SK-N-SH (cell line): ENCODE measurements around the gene IL27RA. TPM values are rescaled to one million over a fixed set of nuclear protein-coding genes. Genes with fewer than 3 reads are reported as not detected.

Source experiments
- CTCF ChIA-PET: fragments of 300-600, 350-600 bp; formaldehyde crosslinking; extraction: SDS; loops from one replicate; lab custom pipeline; 2021; lab: Yijun Ruan, JAX
- POLR2A ChIA-PET: fragments of 350-600 bp; sonication (Branson Sonifier 250); formaldehyde crosslinking; extraction: SDS; loops from one replicate; lab custom pipeline; 2020; ENCODE audit warnings: antibody characterized with exemption, inconsistent platforms; lab: Yijun Ruan, JAX
- DNase-seq: peaks from one replicate; pipeline ENCODE4 v3.0.0; 2012
- H2AFZ ChIP-seq: fragments of 200-600 bp; sonication (generic); 2 replicates; pipeline ENCODE4 v1.8.1; 2016; ENCODE audit warnings: antibody characterized with exemption, mild to moderate bottlenecking, low read depth
- H3F3A ChIP-seq: fragments of 200-600 bp; sonication (generic); replicated peaks from 2 replicates; pipeline ENCODE3; 2016; ENCODE audit warnings: antibody characterized with exemption, mild to moderate bottlenecking; ENCODE audit not compliant: insufficient read depth
- H3K27ac ChIP-seq, 2 experiments: fragments of 200-500 bp in 1 of 2; fragments of 200-600 bp in 1 of 2; sonication (Bioruptor generic) in 1 of 2; sonication (generic), shearing (Covaris generic) in 1 of 2; 2 replicates each; pipeline versions ENCODE4 v1.5.1 to v1.6.1; 2014 to 2016; ENCODE audit warnings: low read depth in 2 of 2, inconsistent platforms in 1 of 2, low read length in 1 of 2, mild to moderate bottlenecking in 1 of 2, mixed read lengths in 1 of 2
- H3K27me3 ChIP-seq: fragments of 200-600 bp; sonication (generic), shearing (Covaris generic); 2 replicates; pipeline ENCODE4 v1.6.1; 2016; ENCODE audit warnings: mixed run types; ENCODE audit not compliant: insufficient read depth
- H3K36me3 ChIP-seq, 2 experiments: fragments of 200-500 bp in 1 of 2; fragments of 200-600 bp in 1 of 2; sonication (Bioruptor generic) in 1 of 2; sonication (generic) in 1 of 2; replicated peaks in 1 of 2; 2 replicates each; pipeline versions ENCODE3 to v1.5.1; 2014 to 2016; ENCODE audit warnings: low read length in 1 of 2, mild to moderate bottlenecking in 1 of 2; ENCODE audit not compliant: insufficient read depth in 2 of 2, control insufficient read depth in 1 of 2
- H3K4me1 ChIP-seq, 2 experiments: fragments of 200-500 bp in 1 of 2; fragments of 200-600 bp in 1 of 2; sonication (Bioruptor generic) in 1 of 2; sonication (generic), shearing (Covaris generic) in 1 of 2; 2 replicates each; pipeline versions ENCODE4 v1.5.1 to v1.6.1; 2014 to 2016; ENCODE audit warnings: low read depth in 1 of 2, low read length in 1 of 2, mixed run types in 1 of 2; ENCODE audit not compliant: insufficient read depth in 2 of 2, control insufficient read depth in 1 of 2
- H3K4me2 ChIP-seq: fragments of 200-600 bp; sonication (generic), shearing (Covaris generic); 2 replicates; pipeline ENCODE4 v1.6.1; 2017; ENCODE audit warnings: mixed run types
- H3K4me3 ChIP-seq, 2 experiments: fragments of 200-500 bp in 1 of 2; fragments of 200-600 bp in 1 of 2; sonication (Bioruptor generic) in 1 of 2; sonication (generic), shearing (Covaris generic) in 1 of 2; 2 replicates each; pipeline versions ENCODE4 v1.5.1 to v1.8.1; 2014 to 2016; ENCODE audit warnings: low read depth in 2 of 2, inconsistent platforms in 1 of 2, low read length in 1 of 2, mild to moderate bottlenecking in 1 of 2, mixed read lengths in 1 of 2, moderate library complexity in 1 of 2
- H3K79me2 ChIP-seq: fragments of 200-600 bp; sonication (generic); 2 replicates; pipeline ENCODE4 v1.8.1; 2017; ENCODE audit warnings: mild to moderate bottlenecking; ENCODE audit not compliant: insufficient read depth
- H3K9ac ChIP-seq: fragments of 200-600 bp; sonication (generic); 2 replicates; pipeline ENCODE4 v1.6.1; 2017; ENCODE audit warnings: mixed run types
- H3K9me2 ChIP-seq: fragments of 200-600 bp; sonication (generic); 2 replicates; pipeline ENCODE4 v1.6.1; 2017; ENCODE audit warnings: mixed run types
- H3K9me3 ChIP-seq: fragments of 200-600 bp; sonication (generic); 2 replicates; pipeline ENCODE4 v1.6.1; 2017; ENCODE audit warnings: mixed run types, mild to moderate bottlenecking, moderate library complexity
- H4K20me1 ChIP-seq: fragments of 200-600 bp; sonication (generic); 2 replicates; pipeline ENCODE4 v1.6.1; 2017; ENCODE audit warnings: mild to moderate bottlenecking, mixed run types; ENCODE audit not compliant: insufficient read depth
- CHD2 ChIP-seq: fragments of 150-350 bp; IDR thresholded peaks from 2 replicates; pipeline ENCODE4 v1.6.1; 2018; ENCODE audit warnings: low read length; ENCODE audit not compliant: partially characterized antibody
- EP300 ChIP-seq, 2 experiments: IDR thresholded peaks; 2 replicates each; pipeline versions ENCODE4 v1.4.0 to v1.6.1; 2012; ENCODE audit warnings: borderline replicate concordance in 1 of 2, low read depth in 1 of 2, low read length in 1 of 2
- EZH2phosphoT487 ChIP-seq: fragments of 200-600 bp; sonication (generic); IDR thresholded peaks from 2 replicates; pipeline ENCODE4 v1.6.1; 2017; ENCODE audit warnings: low read depth, mixed run types, mild to moderate bottlenecking, antibody characterized with exemption, moderate library complexity, borderline replicate concordance
- FOXJ3 ChIP-seq: sonication (generic); formaldehyde crosslinking; IDR thresholded peaks from 2 replicates; pipeline ENCODE4 v1.5.1; 2020; ENCODE audit warnings: mild to moderate bottlenecking, missing genetic modification reagents
- GABPA ChIP-seq: IDR thresholded peaks from 2 replicates; pipeline ENCODE4 v1.4.0; 2012; ENCODE audit warnings: low read depth, mild to moderate bottlenecking
- GATA2 ChIP-seq: sonication (generic); formaldehyde crosslinking; IDR thresholded peaks from 2 replicates; pipeline ENCODE4 v1.5.0; 2020; ENCODE audit warnings: mild to moderate bottlenecking, missing genetic modification reagents
- JUND ChIP-seq: IDR thresholded peaks from 2 replicates; pipeline ENCODE4 v1.4.0; 2012
- MEF2A ChIP-seq: IDR thresholded peaks from 2 replicates; pipeline ENCODE4 v1.4.0; 2012; ENCODE audit warnings: low read depth, borderline replicate concordance
- NFIC ChIP-seq: IDR thresholded peaks from 2 replicates; pipeline ENCODE4 v1.4.0; 2012; ENCODE audit warnings: borderline replicate concordance
- RAD21 ChIP-seq: IDR thresholded peaks from 2 replicates; pipeline ENCODE4 v1.6.1; 2012; ENCODE audit warnings: mild to moderate bottlenecking, low read length
- RXRA ChIP-seq: IDR thresholded peaks from 2 replicates; pipeline ENCODE4 v1.4.0; 2012; ENCODE audit warnings: low read depth, mild to moderate bottlenecking, borderline replicate concordance
- SIN3A ChIP-seq: IDR thresholded peaks from 2 replicates; pipeline ENCODE4 v1.6.1; 2012; ENCODE audit warnings: low read depth, mild to moderate bottlenecking, low read length, moderate library complexity, borderline replicate concordance
- SMC3 ChIP-seq: IDR thresholded peaks from 2 replicates; pipeline ENCODE4 v1.6.1; 2012; ENCODE audit warnings: low read depth, low read length, improper control_type of control experiment
- TAF1 ChIP-seq: IDR thresholded peaks from 2 replicates; pipeline ENCODE4 v1.6.1; 2012; ENCODE audit warnings: low read depth, mild to moderate bottlenecking, low read length, moderate library complexity, borderline replicate concordance
- TEAD4 ChIP-seq: IDR thresholded peaks from 2 replicates; pipeline ENCODE4 v1.4.0; 2012; ENCODE audit warnings: mild to moderate bottlenecking, borderline replicate concordance; ENCODE audit not compliant: insufficient read depth
- YY1 ChIP-seq: IDR thresholded peaks from 2 replicates; pipeline ENCODE4 v1.4.0; 2012; ENCODE audit warnings: low read depth, mild to moderate bottlenecking
- WGBS: methylation state at CpG from one replicate; pipeline ENCODE4 v1.1.6; 2017; ENCODE audit warnings: low lambda C conversion rate; 5-methylcytosine and 5-hydroxymethylcytosine counted together
- polyA plus RNA-seq, 3 experiments: library from polyadenylated mRNA; depleted of rRNA; stranded (reverse); fragments of >200 nt; gene quantifications; 2 replicates each; pipeline ENCODE4 v1.2.3, GENCODE V29; 2012
- TF ChIP-seq, protein P1 (sequence below): fragments of 150-350 bp; IDR thresholded peaks from 2 replicates; pipeline ENCODE4 v1.6.1; 2016; ENCODE audit warnings: mild to moderate bottlenecking, low read depth, low read length
- TF ChIP-seq, protein P2 (sequence below): IDR thresholded peaks from 2 replicates; pipeline ENCODE4 v1.6.1; 2012; ENCODE audit warnings: mild to moderate bottlenecking, low read depth, low read length, moderate library complexity
- TF ChIP-seq, protein P3 (sequence below): IDR thresholded peaks from 2 replicates; pipeline ENCODE4; 2012

The IL27RA gene
- polyA plus RNA-seq, 1 of the 3 experiments (the other 2 are of a cell fraction): 9.3 TPM

DNA sequence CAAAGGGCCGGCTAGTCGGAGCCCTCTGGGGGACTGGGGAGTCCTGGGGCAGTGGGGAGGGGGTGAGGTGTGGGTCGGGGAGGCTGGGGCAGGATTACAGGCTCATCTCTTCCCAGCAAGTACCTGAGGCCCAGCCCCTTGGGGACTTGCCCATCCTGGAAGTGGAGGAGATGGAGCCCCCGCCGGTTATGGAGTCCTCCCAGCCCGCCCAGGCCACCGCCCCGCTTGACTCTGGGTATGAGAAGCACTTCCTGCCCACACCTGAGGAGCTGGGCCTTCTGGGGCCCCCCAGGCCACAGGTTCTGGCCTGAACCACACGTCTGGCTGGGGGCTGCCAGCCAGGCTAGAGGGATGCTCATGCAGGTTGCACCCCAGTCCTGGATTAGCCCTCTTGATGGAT lies 20.4 kb downstream of the IL27RA start:
- ChIA-PET CTCF (interaction anchor here (1.1 to 3.0 kb wide), 6 partner anchors 9 to 171 kb away, joined by 3 to 15 read pairs (median 5); partner anchors contain the start of gene MISP3), POLR2A (no interaction called here)
- Histone ChIP-seq H3F3A (peaks cover 8% of the 10 kb centered on the region), H3K27ac (no peak overlapping the region), H3K9ac (no peak overlapping the region), H3K9me2 (no peaks in the 10 kb centered on the region), H3K27me3 (no peaks in the 10 kb centered on the region), H3K4me2 (no peak overlapping the region), H3K79me2 (no peaks in the 10 kb centered on the region), H2AFZ (no peak overlapping the region), H3K4me1 (no peaks in the 10 kb centered on the region; a peak in 1 of 4 replicates), H4K20me1 (no peaks in the 10 kb centered on the region), H3K36me3 (no peaks in the 10 kb centered on the region), H3K9me3 (no peaks in the 10 kb centered on the region), H3K4me3 (no peak overlapping the region)
- TF ChIP-seq EZH2phosphoT487: no peak
- DNase-seq: peak; percentile 11
- WGBS: 70% methylated on average over 4 of the region's 9 CpGs

DNA sequence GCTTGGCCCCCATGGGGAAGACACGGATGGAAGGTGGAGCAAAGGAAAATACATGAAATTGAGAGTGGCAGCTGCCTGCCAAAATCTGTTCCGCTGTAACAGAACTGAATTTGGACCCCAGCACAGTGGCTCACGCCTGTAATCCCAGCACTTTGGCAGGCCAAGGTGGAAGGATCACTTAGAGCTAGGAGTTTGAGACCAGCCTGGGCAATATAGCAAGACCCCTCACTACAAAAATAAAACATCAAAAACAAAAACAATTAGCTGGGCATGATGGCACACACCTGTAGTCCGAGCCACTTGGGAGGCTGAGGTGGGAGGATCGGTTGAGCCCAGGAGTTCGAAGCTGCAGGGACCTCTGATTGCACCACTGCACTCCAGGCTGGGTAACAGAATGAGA lies 20.9 kb downstream of the IL27RA start:
- Histone ChIP-seq H3K9me3 (no peaks in the 10 kb centered on the region), H4K20me1 (no peaks in the 10 kb centered on the region), H3K9ac (no peak overlapping the region), H3K36me3 (no peaks in the 10 kb centered on the region), H3F3A (peaks cover 8% of the 10 kb centered on the region), H3K4me3 (no peak overlapping the region), H3K27me3 (no peaks in the 10 kb centered on the region), H3K9me2 (no peaks in the 10 kb centered on the region), H3K4me2 (no peak overlapping the region), H3K79me2 (no peaks in the 10 kb centered on the region), H2AFZ (no peak overlapping the region), H3K27ac (no peak overlapping the region), H3K4me1 (no peaks in the 10 kb centered on the region; a peak in 1 of 4 replicates)
- DNase-seq: no peak
- 98% methylated on average over 6 of the region's 6 CpGs for WGBS
- CTCF ChIA-PET: interaction anchor here (1.1 to 3.0 kb wide), 7 partner anchors 8 to 172 kb away, joined by 3 to 15 read pairs (median 5); partner anchors contain the start of gene MISP3
- TF ChIP-seq SIN3A: no peak
- TF ChIP-seq NFIC: no peak
- no peak for TF ChIP-seq RXRA
- no peak for TF ChIP-seq MEF2A
- no peak for TF ChIP-seq TEAD4
- TF ChIP-seq EP300 (IDR thresholded peaks at IDR 0.05; ENCODE audit: borderline replicate concordance in 1 of 2, low read depth in 1 of 2, low read length in 1 of 2): no peak
- TF ChIP-seq CHD2: no peak
- no peak for TF ChIP-seq JUND
- TF ChIP-seq, protein P1, sequence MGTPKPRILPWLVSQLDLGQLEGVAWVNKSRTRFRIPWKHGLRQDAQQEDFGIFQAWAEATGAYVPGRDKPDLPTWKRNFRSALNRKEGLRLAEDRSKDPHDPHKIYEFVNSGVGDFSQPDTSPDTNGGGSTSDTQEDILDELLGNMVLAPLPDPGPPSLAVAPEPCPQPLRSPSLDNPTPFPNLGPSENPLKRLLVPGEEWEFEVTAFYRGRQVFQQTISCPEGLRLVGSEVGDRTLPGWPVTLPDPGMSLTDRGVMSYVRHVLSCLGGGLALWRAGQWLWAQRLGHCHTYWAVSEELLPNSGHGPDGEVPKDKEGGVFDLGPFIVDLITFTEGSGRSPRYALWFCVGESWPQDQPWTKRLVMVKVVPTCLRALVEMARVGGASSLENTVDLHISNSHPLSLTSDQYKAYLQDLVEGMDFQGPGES: no peak
- no peak for TF ChIP-seq TAF1
- no peak for TF ChIP-seq RAD21
- TF ChIP-seq YY1: no peak
- no peak for TF ChIP-seq FOXJ3
- no peak for TF ChIP-seq SMC3
- TF ChIP-seq, protein P2, sequence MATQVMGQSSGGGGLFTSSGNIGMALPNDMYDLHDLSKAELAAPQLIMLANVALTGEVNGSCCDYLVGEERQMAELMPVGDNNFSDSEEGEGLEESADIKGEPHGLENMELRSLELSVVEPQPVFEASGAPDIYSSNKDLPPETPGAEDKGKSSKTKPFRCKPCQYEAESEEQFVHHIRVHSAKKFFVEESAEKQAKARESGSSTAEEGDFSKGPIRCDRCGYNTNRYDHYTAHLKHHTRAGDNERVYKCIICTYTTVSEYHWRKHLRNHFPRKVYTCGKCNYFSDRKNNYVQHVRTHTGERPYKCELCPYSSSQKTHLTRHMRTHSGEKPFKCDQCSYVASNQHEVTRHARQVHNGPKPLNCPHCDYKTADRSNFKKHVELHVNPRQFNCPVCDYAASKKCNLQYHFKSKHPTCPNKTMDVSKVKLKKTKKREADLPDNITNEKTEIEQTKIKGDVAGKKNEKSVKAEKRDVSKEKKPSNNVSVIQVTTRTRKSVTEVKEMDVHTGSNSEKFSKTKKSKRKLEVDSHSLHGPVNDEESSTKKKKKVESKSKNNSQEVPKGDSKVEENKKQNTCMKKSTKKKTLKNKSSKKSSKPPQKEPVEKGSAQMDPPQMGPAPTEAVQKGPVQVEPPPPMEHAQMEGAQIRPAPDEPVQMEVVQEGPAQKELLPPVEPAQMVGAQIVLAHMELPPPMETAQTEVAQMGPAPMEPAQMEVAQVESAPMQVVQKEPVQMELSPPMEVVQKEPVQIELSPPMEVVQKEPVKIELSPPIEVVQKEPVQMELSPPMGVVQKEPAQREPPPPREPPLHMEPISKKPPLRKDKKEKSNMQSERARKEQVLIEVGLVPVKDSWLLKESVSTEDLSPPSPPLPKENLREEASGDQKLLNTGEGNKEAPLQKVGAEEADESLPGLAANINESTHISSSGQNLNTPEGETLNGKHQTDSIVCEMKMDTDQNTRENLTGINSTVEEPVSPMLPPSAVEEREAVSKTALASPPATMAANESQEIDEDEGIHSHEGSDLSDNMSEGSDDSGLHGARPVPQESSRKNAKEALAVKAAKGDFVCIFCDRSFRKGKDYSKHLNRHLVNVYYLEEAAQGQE: no peak
- no peak for TF ChIP-seq GATA2 (CRISPR knock-in tag)
- TF ChIP-seq, protein P3, sequence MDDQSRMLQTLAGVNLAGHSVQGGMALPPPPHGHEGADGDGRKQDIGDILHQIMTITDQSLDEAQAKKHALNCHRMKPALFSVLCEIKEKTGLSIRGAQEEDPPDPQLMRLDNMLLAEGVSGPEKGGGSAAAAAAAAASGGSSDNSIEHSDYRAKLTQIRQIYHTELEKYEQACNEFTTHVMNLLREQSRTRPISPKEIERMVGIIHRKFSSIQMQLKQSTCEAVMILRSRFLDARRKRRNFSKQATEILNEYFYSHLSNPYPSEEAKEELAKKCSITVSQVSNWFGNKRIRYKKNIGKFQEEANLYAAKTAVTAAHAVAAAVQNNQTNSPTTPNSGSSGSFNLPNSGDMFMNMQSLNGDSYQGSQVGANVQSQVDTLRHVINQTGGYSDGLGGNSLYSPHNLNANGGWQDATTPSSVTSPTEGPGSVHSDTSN: no peak
- TF ChIP-seq GABPA: no peak
- POLR2A ChIA-PET: no interaction called here
